Mesothelial cell of epicardium (in vitro differentiated cells): ENCODE data around the gene RBP5. TPM values are rescaled to one million over a fixed set of nuclear protein-coding genes. Genes with fewer than 3 reads are reported as not detected.

Experiments used
- DNase-seq, 2 experiments: peaks; one replicate each; pipeline ENCODE4 v3.0.0; 2021; ENCODE audit warnings: low spot score in 2 of 2; ENCODE audit not compliant: unreplicated experiment in 2 of 2
- H3K27ac Mint-ChIP-seq: 2 replicates; pipeline ENCODE4 v1.8.0; 2021; ENCODE audit warnings: mixed read lengths
- H3K27me3 Mint-ChIP-seq: 2 replicates; pipeline ENCODE4 v1.8.0; 2021; ENCODE audit warnings: low read depth, mixed read lengths
- H3K36me3 Mint-ChIP-seq: 2 replicates; pipeline ENCODE4 v1.8.0; 2021; ENCODE audit warnings: mixed read lengths
- H3K4me1 Mint-ChIP-seq: 2 replicates; pipeline ENCODE4 v1.8.0; 2021; ENCODE audit warnings: mixed read lengths
- H3K4me3 Mint-ChIP-seq: 2 replicates; pipeline ENCODE4 v1.8.0; 2021; ENCODE audit warnings: mild to moderate bottlenecking, moderate library complexity, mixed read lengths
- H3K9me3 Mint-ChIP-seq: 2 replicates; pipeline ENCODE4 v1.8.0; 2021; ENCODE audit warnings: mixed read lengths
- CTCF ChIP-seq: fragments of 200-600 bp; sonication (generic); IDR thresholded peaks from one replicate; pipeline ENCODE4 v1.5.0; 2021; ENCODE audit warnings: antibody characterized with exemption; ENCODE audit not compliant: unreplicated experiment
- total RNA-seq: library from RNA; stranded (reverse); gene quantifications from 3 replicates; pipeline ENCODE4 v1.2.1, GENCODE V29; 2021

Gene RBP5
- total RNA-seq, 1 donor from 2014 or later = 2.1 TPM

GRCh38 chr12:7129287-7129871 lies 690 bp upstream of the RBP5 start:
- Mint-ChIP-seq H3K27me3 (no peaks in the 10 kb centered on the region), H3K4me3 (peak overlapping the region; percentile 90), H3K9me3 (no peaks in the 10 kb centered on the region), H3K27ac (peak overlapping the region; percentile 89), H3K36me3 (no peaks in the 10 kb centered on the region), H3K4me1 (peaks cover 25% of the 10 kb centered on the region)
- no peak for TF ChIP-seq CTCF
- DNase-seq = no peak

GRCh38 chr12:7127916-7128626 lies 618 bp downstream of the RBP5 start:
- Mint-ChIP-seq H3K27me3 (no peaks in the 10 kb centered on the region), H3K27ac (no peak overlapping the region)

GRCh38 chr12:7125632-7126227 lies 3.0 kb downstream of the RBP5 start:
- peaks cover 7% of the 10 kb centered on the region for H3K4me1 Mint-ChIP-seq
- H3K27ac Mint-ChIP-seq = no peak overlapping the region
- DNase-seq = no peak
- no peaks in the 10 kb centered on the region for H3K27me3 Mint-ChIP-seq
- no peaks in the 10 kb centered on the region for H3K9me3 Mint-ChIP-seq
- TF ChIP-seq CTCF = no peak
- no peak overlapping the region for H3K4me3 Mint-ChIP-seq
- H3K36me3 Mint-ChIP-seq = no peaks in the 10 kb centered on the region

More at GRCh38 chr12:7127916-7128626, 618 bp downstream of the RBP5 start:
- Mint-ChIP-seq H3K4me1 (peaks cover 25% of the 10 kb centered on the region), H3K36me3 (no peaks in the 10 kb centered on the region), H3K9me3 (no peaks in the 10 kb centered on the region), H3K4me3 (peak overlapping the region; percentile 90)
- TF ChIP-seq CTCF = no peak
- no peak for DNase-seq

GRCh38 chr12:7123806-7124522 lies 4.7 kb downstream of the RBP5 start:
- Mint-ChIP-seq H3K4me3 (no peak overlapping the region), H3K27me3 (no peaks in the 10 kb centered on the region), H3K4me1 (peaks cover under 1% of the 10 kb centered on the region), H3K36me3 (no peaks in the 10 kb centered on the region), H3K9me3 (no peaks in the 10 kb centered on the region), H3K27ac (no peak overlapping the region)
- no peak for TF ChIP-seq CTCF
- DNase-seq = no peak

- TF ChIP-seq CTCF = no peak
- Mint-ChIP-seq H3K9me3 (no peaks in the 10 kb centered on the region), H3K27ac (no peak overlapping the region), H3K4me1 (no peaks in the 10 kb centered on the region), H3K4me3 (no peak overlapping the region), H3K27me3 (no peaks in the 10 kb centered on the region), H3K36me3 (no peaks in the 10 kb centered on the region)
- no peak for DNase-seq
Observed at GRCh38 chr12:7122811-7123769, 5.6 kb downstream of the RBP5 start.
